Neural cell (in vitro differentiated cells): Measurements from ENCODE around the gene PTPRK. TPM values are rescaled to one million over a fixed set of nuclear protein-coding genes. Genes with fewer than 3 reads are reported as not detected.

Experiments used
- H2AFZ ChIP-seq: fragments of 200-600, 300-800 bp; sonication (generic), shearing (Covaris generic); 2 replicates; pipeline ENCODE4 v1.6.0; 2014; ENCODE audit warnings: low read depth, mild to moderate bottlenecking, antibody characterized with exemption, low read length, moderate library complexity
- H3F3A ChIP-seq: fragments of 200-600 bp; shearing (Covaris generic); 2 replicates; pipeline ENCODE4 v1.6.1; 2016; ENCODE audit warnings: mild to moderate bottlenecking, moderate library complexity, mixed read lengths, antibody characterized with exemption, low read length; ENCODE audit not compliant: insufficient read depth, poor library complexity, severe bottlenecking
- H3K27ac ChIP-seq: fragments of 200-600, 300-800 bp; sonication (generic), shearing (Covaris generic); 2 replicates; pipeline ENCODE4 v1.5.1; 2014; ENCODE audit warnings: mild to moderate bottlenecking, low read length, moderate library complexity
- H3K27me3 ChIP-seq: fragments of 300-800, 200-600 bp; sonication (generic), shearing (Covaris generic); 2 replicates; pipeline ENCODE4 v1.6.0; 2014; ENCODE audit warnings: mild to moderate bottlenecking, low read depth, low read length, moderate library complexity; ENCODE audit not compliant: insufficient read depth
- H3K36me3 ChIP-seq: fragments of 300-800, 200-600 bp; sonication (generic), shearing (Covaris generic); 2 replicates; pipeline ENCODE4 v1.5.1; 2014; ENCODE audit warnings: mild to moderate bottlenecking, antibody characterized with exemption, low read length, moderate library complexity; ENCODE audit not compliant: insufficient read depth
- H3K4me2 ChIP-seq: fragments of 300-800, 200-600 bp; sonication (generic), shearing (Covaris generic); 2 replicates; pipeline ENCODE4 v1.6.0; 2014; ENCODE audit warnings: mild to moderate bottlenecking, low read length
- H3K4me3 ChIP-seq: fragments of 300-800, 200-600 bp; sonication (generic), shearing (Covaris generic); 2 replicates; pipeline ENCODE4 v1.5.1; 2014; ENCODE audit warnings: mild to moderate bottlenecking, low read length, moderate library complexity
- H3K79me2 ChIP-seq: fragments of 200-600 bp; shearing (Covaris generic); replicated peaks from 2 replicates; pipeline ENCODE4 v1.6.0; 2014; ENCODE audit warnings: mild to moderate bottlenecking, low read length, moderate library complexity; ENCODE audit not compliant: insufficient read depth
- H3K9ac ChIP-seq: fragments of 300-800, 200-600 bp; sonication (generic), shearing (Covaris generic); 2 replicates; pipeline ENCODE4 v1.6.1; 2016; ENCODE audit warnings: mild to moderate bottlenecking, low read length, mixed read lengths
- H3K9me2 ChIP-seq: fragments of 200-600 bp; shearing (Covaris generic); 2 replicates; pipeline ENCODE4 v1.6.1; 2016; ENCODE audit warnings: mild to moderate bottlenecking, low read length, mixed read lengths; ENCODE audit not compliant: insufficient read depth
- H3K9me3 ChIP-seq: fragments of 200-600, 300-800 bp; sonication (generic), shearing (Covaris generic); 2 replicates; pipeline ENCODE4 v1.6.1; 2016; ENCODE audit warnings: mild to moderate bottlenecking, mixed run types, low read length, moderate library complexity, mixed read lengths
- H4K20me1 ChIP-seq: fragments of 200-600 bp; shearing (Covaris generic); 2 replicates; pipeline ENCODE4 v1.6.1; 2016; ENCODE audit warnings: mild to moderate bottlenecking, mixed run types; ENCODE audit not compliant: insufficient read depth
- CTCF ChIP-seq: fragments of 450-650 bp; IDR thresholded peaks from 2 replicates; pipeline ENCODE4 v1.5.1; 2014; ENCODE audit warnings: antibody characterized with exemption, mild to moderate bottlenecking, moderate library complexity; ENCODE audit not compliant: poor library complexity, severe bottlenecking
- EP300 ChIP-seq: fragments of 450-650 bp; conservative IDR thresholded peaks from 2 replicates; pipeline ENCODE4 v1.6.1; 2014; ENCODE audit warnings: antibody characterized with exemption, mild to moderate bottlenecking, moderate library complexity; ENCODE audit not compliant: poor library complexity, severe bottlenecking
- EZH2 ChIP-seq: fragments of 200-600, 300-800 bp; shearing (Covaris generic), sonication (generic); IDR thresholded peaks from 2 replicates; pipeline ENCODE4 v1.6.1; 2014; ENCODE audit warnings: antibody characterized with exemption, low read length, borderline replicate concordance, mild to moderate bottlenecking; ENCODE audit not compliant: insufficient read depth, poor library complexity, severe bottlenecking
- MXI1 ChIP-seq: fragments of 450-650 bp; conservative IDR thresholded peaks from 2 replicates; pipeline ENCODE4 v1.6.1; 2014; ENCODE audit warnings: antibody characterized with exemption, mild to moderate bottlenecking; ENCODE audit not compliant: poor library complexity, severe bottlenecking
- POLR2AphosphoS5 ChIP-seq: IDR thresholded peaks from 2 replicates; pipeline ENCODE4 v1.6.1; 2012
- RAD21 ChIP-seq: fragments of 450-650 bp; conservative IDR thresholded peaks from 2 replicates; pipeline ENCODE4 v1.6.1; 2014; ENCODE audit warnings: antibody characterized with exemption, mild to moderate bottlenecking, moderate library complexity
- REST ChIP-seq: IDR thresholded peaks from 2 replicates; pipeline ENCODE4 v1.6.1; 2012; ENCODE audit warnings: borderline replicate concordance
- SMC3 ChIP-seq: fragments of 450-650 bp; conservative IDR thresholded peaks from 2 replicates; pipeline ENCODE4 v1.6.1; 2014; ENCODE audit warnings: antibody characterized with exemption, mild to moderate bottlenecking, moderate library complexity; ENCODE audit not compliant: poor library complexity
- TAF1 ChIP-seq: IDR thresholded peaks from 2 replicates; pipeline ENCODE4 v1.6.1; 2012; ENCODE audit warnings: low read depth
- polyA plus RNA-seq: library from polyadenylated mRNA; depleted of rRNA; stranded (reverse); fragments of >200 nt; gene quantifications from 2 replicates; pipeline ENCODE4 v1.2.3, GENCODE V29; 2014

PTPRK gene
- polyA plus RNA-seq, 1 donor from 2014 or later: 10.4 TPM

GRCh38 chr6:128409003-128409402 lies 111.4 kb downstream of the PTPRK start:
- Histone ChIP-seq H4K20me1 (no peaks in the 10 kb centered on the region), H3K9me3 (no peaks in the 10 kb centered on the region), H3K79me2 (no peaks in the 10 kb centered on the region), H3F3A (no peaks in the 10 kb centered on the region), H2AFZ (no peak overlapping the region), H3K27ac (no peak overlapping the region), H3K4me3 (no peak overlapping the region), H3K36me3 (no peaks in the 10 kb centered on the region), H3K9me2 (no peaks in the 10 kb centered on the region), H3K27me3 (no peaks in the 10 kb centered on the region), H3K9ac (no peak overlapping the region), H3K4me2 (no peak overlapping the region)
- TF ChIP-seq REST: no peak

GRCh38 chr6:128406453-128406852 lies 113.9 kb downstream of the PTPRK start:
- no peaks in the 10 kb centered on the region for H4K20me1 ChIP-seq
- no peak overlapping the region for H3K27ac ChIP-seq
- H3K27me3 ChIP-seq: no peaks in the 10 kb centered on the region
- no peak overlapping the region for H3K4me2 ChIP-seq
- no peaks in the 10 kb centered on the region for H3K9me2 ChIP-seq
- no peaks in the 10 kb centered on the region for H3K36me3 ChIP-seq
- no peak overlapping the region for H3K4me3 ChIP-seq
- no peaks in the 10 kb centered on the region for H3F3A ChIP-seq
- no peaks in the 10 kb centered on the region for H3K79me2 ChIP-seq
- no peaks in the 10 kb centered on the region for H3K9me3 ChIP-seq
- H2AFZ ChIP-seq: no peak overlapping the region
- TF ChIP-seq SMC3 (no peak), MXI1 (no peak), RAD21 (no peak)
- H3K9ac ChIP-seq: no peak overlapping the region

GRCh38 chr6:128403618-128404444 lies 116.6 kb downstream of the PTPRK start:
- no peak for TF ChIP-seq CTCF
- TF ChIP-seq POLR2AphosphoS5: no peak
- no peak for TF ChIP-seq REST
- TF ChIP-seq EP300: no peak
- no peak for TF ChIP-seq SMC3
- no peak for TF ChIP-seq EZH2
- no peak for TF ChIP-seq MXI1
- no peak for TF ChIP-seq RAD21
- TF ChIP-seq TAF1: no peak
- Histone ChIP-seq H3K9me2 (no peaks in the 10 kb centered on the region), H3F3A (no peaks in the 10 kb centered on the region), H2AFZ (no peak overlapping the region), H3K4me3 (no peak overlapping the region), H4K20me1 (no peaks in the 10 kb centered on the region), H3K9me3 (no peaks in the 10 kb centered on the region), H3K27ac (no peak overlapping the region), H3K79me2 (no peaks in the 10 kb centered on the region), H3K36me3 (no peaks in the 10 kb centered on the region), H3K27me3 (no peaks in the 10 kb centered on the region), H3K4me2 (no peak overlapping the region), H3K9ac (no peak overlapping the region)
